Measurements from ENCODE around the gene FABP6.

FABP6 gene

GRCh38 chr5:160227012-160227411 is 2.3 kb upstream of the FABP6 start:
- Histone ChIP-seq H3K27me3 (replicated peaks) (no peaks in the 10 kb centered on the region), H3K27ac (no peak overlapping the region), H3K36me3 (replicated peaks) (no peaks in the 10 kb centered on the region), H3K4me3 (ENCODE audit: low read depth, low read length) (no peak overlapping the region)
- in situ Hi-C loops (cut with HindIII; ENCODE audit: low pct_ligation_motif_present, low sequenced_read_pairs): no loop called here
- DNase-seq: no peak
- TF ChIP-seq CTCF (IDR thresholded peaks at IDR 0.05; ENCODE audit: low read depth, low read length, missing control alignments): no peak

GRCh38 chr5:160230686-160231527 is 1.6 kb downstream of the FABP6 start:
- DNase-seq: peak; percentile 25
- H3K27me3 ChIP-seq (replicated peaks): no peaks in the 10 kb centered on the region
- H3K27ac ChIP-seq: no peak overlapping the region
- no peak overlapping the region for H3K4me3 ChIP-seq (ENCODE audit: low read depth, low read length)
- in situ Hi-C loops (cut with HindIII; ENCODE audit: low pct_ligation_motif_present, low sequenced_read_pairs): no loop called here
- H3K36me3 ChIP-seq (replicated peaks): no peaks in the 10 kb centered on the region
- TF ChIP-seq CTCF (IDR thresholded peaks at IDR 0.05; ENCODE audit: low read depth, low read length, missing control alignments): no peak

GRCh38 chr5:160231783-160232342 is 2.6 kb downstream of the FABP6 start:
- DNase-seq: no peak
- Histone ChIP-seq H3K27me3 (replicated peaks) (no peaks in the 10 kb centered on the region), H3K27ac (no peak overlapping the region), H3K36me3 (replicated peaks) (no peaks in the 10 kb centered on the region), H3K4me3 (ENCODE audit: low read depth, low read length) (no peak overlapping the region)
- in situ Hi-C loops (cut with HindIII; ENCODE audit: low pct_ligation_motif_present, low sequenced_read_pairs): no loop called here
- TF ChIP-seq CTCF (IDR thresholded peaks at IDR 0.05; ENCODE audit: low read depth, low read length, missing control alignments): no peak

- no peak overlapping the region for H3K27ac ChIP-seq
- no peaks in the 10 kb centered on the region for H3K27me3 ChIP-seq (replicated peaks)
- H3K36me3 ChIP-seq (replicated peaks): no peaks in the 10 kb centered on the region
- no peak overlapping the region for H3K4me3 ChIP-seq (ENCODE audit: low read depth, low read length)
- TF ChIP-seq CTCF (IDR thresholded peaks at IDR 0.05; ENCODE audit: low read depth, low read length, missing control alignments): no peak
- in situ Hi-C loops (cut with HindIII; ENCODE audit: low pct_ligation_motif_present, low sequenced_read_pairs): no loop called here
- no peak for DNase-seq
Measured at GRCh38 chr5:160233215-160233614, 3.9 kb downstream of the FABP6 start.

GRCh38 chr5:160235731-160236130 is 6.4 kb downstream of the FABP6 start:
- in situ Hi-C loops (cut with HindIII; ENCODE audit: low pct_ligation_motif_present, low sequenced_read_pairs): no loop called here
- Histone ChIP-seq H3K4me3 (ENCODE audit: low read depth, low read length) (no peak overlapping the region), H3K36me3 (replicated peaks) (no peaks in the 10 kb centered on the region), H3K27me3 (replicated peaks) (no peaks in the 10 kb centered on the region), H3K27ac (no peak overlapping the region)
- TF ChIP-seq CTCF (IDR thresholded peaks at IDR 0.05; ENCODE audit: low read depth, low read length, missing control alignments): no peak
- DNase-seq: no peak

Measured in brain microvascular endothelial cell (primary cell).